MCF 10A (cell line): ENCODE results near the gene DCUN1D2. TPM values are rescaled to one million over a fixed set of nuclear protein-coding genes. Genes with fewer than 3 reads are reported as not detected.

Experiments used
- BruUV-seq: library from RNA; stranded (reverse); fragments of 400-500 nt; replicated peaks from 2 replicates; lab custom pipeline; 2021; lab: Mats Ljungman, UMichigan
- CTCF ChIA-PET: fragments of 300-600 bp; sonication (Branson Sonifier 250); formaldehyde crosslinking; extraction: SDS; loops from one replicate; lab custom pipeline; 2021; ENCODE audit warnings: antibody characterized with exemption, inconsistent platforms; lab: Yijun Ruan, JAX
- POLR2A ChIA-PET: fragments of 300-600, 350-650 bp; sonication (Branson Sonifier 250); formaldehyde crosslinking; extraction: SDS; loops from one replicate; lab custom pipeline; 2020; ENCODE audit warnings: antibody characterized with exemption, inconsistent platforms; lab: Yijun Ruan, JAX
- DNase-seq: peaks from one replicate; pipeline ENCODE4 v3.0.0-alpha.2; 2018; ENCODE audit not compliant: unreplicated experiment
- H3K27ac Mint-ChIP-seq: one replicate; pipeline ENCODE4 v1.8.0; 2022; ENCODE audit warnings: mild to moderate bottlenecking, low read depth, mixed read lengths; ENCODE audit not compliant: unreplicated experiment
- H3K27me3 Mint-ChIP-seq: one replicate; pipeline ENCODE4 v1.8.0; 2022; ENCODE audit warnings: mixed read lengths; ENCODE audit not compliant: insufficient read depth, unreplicated experiment
- H3K36me3 Mint-ChIP-seq: one replicate; pipeline ENCODE4 v1.8.0; 2022; ENCODE audit warnings: mild to moderate bottlenecking, moderate library complexity, mixed read lengths; ENCODE audit not compliant: insufficient read depth, unreplicated experiment
- H3K4me1 Mint-ChIP-seq: one replicate; pipeline ENCODE4 v1.8.0; 2022; ENCODE audit warnings: mixed read lengths; ENCODE audit not compliant: insufficient read depth, unreplicated experiment
- H3K4me3 Mint-ChIP-seq: one replicate; pipeline ENCODE4 v1.8.0; 2022; ENCODE audit warnings: mild to moderate bottlenecking, moderate library complexity, mixed read lengths; ENCODE audit not compliant: unreplicated experiment
- H3K9me3 Mint-ChIP-seq: one replicate; pipeline ENCODE4 v1.8.0; 2022; ENCODE audit warnings: mixed read lengths; ENCODE audit not compliant: unreplicated experiment
- intact Hi-C: fragments of 100-400 bp; cut with micrococcal nuclease; formaldehyde crosslinking; loops from 2 replicates; pipeline ENCODE4 v1.14.1; 2022
- total RNA-seq: library from RNA; stranded (reverse); gene quantifications from 2 replicates; pipeline ENCODE4 v1.2.3, GENCODE V29; 2022
- TF ChIP-seq, protein P1 (sequence below): fragments of 200-600 bp; IDR thresholded peaks from one replicate; pipeline ENCODE4 v1.8.0; 2022; ENCODE audit warnings: antibody characterized with exemption, mild to moderate bottlenecking; ENCODE audit not compliant: unreplicated experiment

The DCUN1D2 gene
- total RNA-seq, 1 experiment from 2014 or later, result 20.4 TPM

DNA sequence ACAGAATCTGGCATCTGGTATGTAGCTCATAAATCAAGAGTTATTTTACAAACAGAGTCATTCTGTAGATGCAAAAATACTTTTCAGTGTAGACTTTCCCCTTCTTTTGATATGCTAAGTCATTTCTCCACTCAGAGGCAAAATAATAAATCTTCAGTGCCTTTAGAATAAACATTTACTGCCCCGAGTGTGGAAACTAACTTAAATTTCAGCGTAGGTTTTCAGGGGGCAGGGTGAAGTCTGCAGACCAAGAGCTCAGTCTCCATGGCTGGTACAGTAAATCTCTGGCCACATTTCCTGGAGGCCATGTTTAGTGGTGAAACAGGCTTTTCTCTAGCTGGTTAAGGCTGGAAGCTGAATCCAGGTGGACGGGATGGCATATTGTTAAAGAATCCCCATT, 24.1 kb downstream of the DCUN1D2 start:
- ChIA-PET POLR2A (no interaction called here), CTCF (interaction anchor here (0.6 to 0.9 kb wide), 2 partner anchors 106 to 523 kb away, joined by 3 read pairs; no protein-coding TSS in a partner anchor)
- Mint-ChIP-seq H3K4me1 (peaks cover 6% of the 10 kb centered on the region), H3K4me3 (no peak overlapping the region), H3K27ac (no peak overlapping the region), H3K9me3 (no peaks in the 10 kb centered on the region), H3K27me3 (no peaks in the 10 kb centered on the region), H3K36me3 (peaks cover 53% of the 10 kb centered on the region)
- DNase-seq, result no peak
- intact Hi-C loops, result no loop called here
- TF ChIP-seq, protein P1, sequence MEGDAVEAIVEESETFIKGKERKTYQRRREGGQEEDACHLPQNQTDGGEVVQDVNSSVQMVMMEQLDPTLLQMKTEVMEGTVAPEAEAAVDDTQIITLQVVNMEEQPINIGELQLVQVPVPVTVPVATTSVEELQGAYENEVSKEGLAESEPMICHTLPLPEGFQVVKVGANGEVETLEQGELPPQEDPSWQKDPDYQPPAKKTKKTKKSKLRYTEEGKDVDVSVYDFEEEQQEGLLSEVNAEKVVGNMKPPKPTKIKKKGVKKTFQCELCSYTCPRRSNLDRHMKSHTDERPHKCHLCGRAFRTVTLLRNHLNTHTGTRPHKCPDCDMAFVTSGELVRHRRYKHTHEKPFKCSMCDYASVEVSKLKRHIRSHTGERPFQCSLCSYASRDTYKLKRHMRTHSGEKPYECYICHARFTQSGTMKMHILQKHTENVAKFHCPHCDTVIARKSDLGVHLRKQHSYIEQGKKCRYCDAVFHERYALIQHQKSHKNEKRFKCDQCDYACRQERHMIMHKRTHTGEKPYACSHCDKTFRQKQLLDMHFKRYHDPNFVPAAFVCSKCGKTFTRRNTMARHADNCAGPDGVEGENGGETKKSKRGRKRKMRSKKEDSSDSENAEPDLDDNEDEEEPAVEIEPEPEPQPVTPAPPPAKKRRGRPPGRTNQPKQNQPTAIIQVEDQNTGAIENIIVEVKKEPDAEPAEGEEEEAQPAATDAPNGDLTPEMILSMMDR, result no peak
- BruUV-seq, result no TSS peak

GRCh38 chr13:113465300-113465699, 25.2 kb downstream of the DCUN1D2 start:
- H3K9me3 Mint-ChIP-seq, result no peaks in the 10 kb centered on the region
- TF ChIP-seq, protein P1, result no peak

DNA sequence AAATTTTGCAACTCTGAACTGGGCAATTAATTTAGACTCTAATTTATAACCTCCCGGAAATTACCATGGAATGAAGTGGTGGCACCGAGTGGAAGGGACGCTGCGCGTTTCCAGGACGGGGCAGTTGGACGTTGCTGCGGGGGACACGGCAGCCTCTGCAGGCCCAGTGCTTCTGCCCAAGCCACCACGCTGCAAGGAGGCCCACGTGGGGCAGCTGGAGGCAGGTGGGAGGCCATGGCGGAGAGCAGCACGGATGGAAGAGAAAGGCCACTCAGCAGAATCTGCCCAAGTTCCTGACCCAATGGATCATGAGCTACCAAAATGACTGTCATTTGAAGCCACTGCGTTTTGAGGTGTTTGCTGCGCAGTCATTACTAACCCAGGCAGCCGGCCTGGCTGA, 26.0 kb downstream of the DCUN1D2 start:
- H3K9me3 Mint-ChIP-seq, result no peaks in the 10 kb centered on the region
- peaks cover 6% of the 10 kb centered on the region for H3K4me1 Mint-ChIP-seq
- no peak for DNase-seq
- ChIA-PET CTCF (no interaction called here), POLR2A (no interaction called here)
- TF ChIP-seq, protein P1, result no peak
- no TSS peak for BruUV-seq
- intact Hi-C loops, result no loop called here
- no peaks in the 10 kb centered on the region for H3K27me3 Mint-ChIP-seq
- H3K36me3 Mint-ChIP-seq, result peaks cover 66% of the 10 kb centered on the region
- H3K27ac Mint-ChIP-seq, result no peak overlapping the region
- H3K4me3 Mint-ChIP-seq, result no peak overlapping the region

More at GRCh38 chr13:113465300-113465699, 25.2 kb downstream of the DCUN1D2 start:
- BruUV-seq, result no TSS peak
- peaks cover 58% of the 10 kb centered on the region for H3K36me3 Mint-ChIP-seq
- H3K4me1 Mint-ChIP-seq, result peaks cover 6% of the 10 kb centered on the region
- no peak overlapping the region for H3K4me3 Mint-ChIP-seq
- DNase-seq, result no peak
- H3K27ac Mint-ChIP-seq, result no peak overlapping the region
- POLR2A ChIA-PET, result no interaction called here
- no peaks in the 10 kb centered on the region for H3K27me3 Mint-ChIP-seq
- intact Hi-C loops, result no loop called here
- CTCF ChIA-PET, result interaction anchor here (0.6 kb wide), 1 partner anchor 97 kb away, joined by 4 read pairs; no protein-coding TSS in a partner anchor

DNA sequence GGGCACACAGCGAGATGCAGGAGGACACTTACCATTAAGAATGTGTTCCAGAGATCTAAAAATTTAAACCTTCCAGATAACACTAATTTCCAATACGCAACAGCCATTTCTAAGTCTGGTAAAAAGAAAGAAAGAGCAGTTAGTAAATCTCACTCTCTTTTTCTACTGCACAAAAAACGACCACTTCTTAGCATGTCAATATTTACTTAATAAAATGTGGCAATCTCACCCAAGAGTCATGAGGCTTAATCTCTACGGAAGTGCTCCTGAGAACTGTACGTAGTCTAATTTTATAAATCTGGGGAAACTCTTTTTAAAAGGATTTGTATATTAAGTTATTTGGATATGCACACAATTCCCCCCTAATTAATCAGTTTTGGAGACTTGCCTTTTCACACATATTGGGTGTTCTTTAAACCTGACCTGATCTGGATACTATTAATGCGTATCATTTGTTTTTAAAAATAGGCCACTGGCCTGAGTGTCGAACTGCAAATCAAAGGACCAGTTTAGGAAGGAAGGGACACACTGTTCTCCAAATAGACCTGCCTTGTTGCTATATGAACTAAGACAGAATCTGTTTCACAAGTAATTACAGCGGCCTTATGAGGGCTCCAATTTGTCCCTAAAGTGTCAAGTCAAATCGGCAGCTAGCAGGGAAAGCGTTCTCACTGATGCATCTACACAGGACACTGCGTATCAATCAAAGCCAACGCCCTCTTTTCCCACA, 29.3 kb downstream of the DCUN1D2 start:
- ChIA-PET POLR2A (no interaction called here), CTCF (no interaction called here)
- Mint-ChIP-seq H3K27ac (no peak overlapping the region), H3K36me3 (peaks cover 68% of the 10 kb centered on the region), H3K4me3 (no peak overlapping the region), H3K9me3 (no peaks in the 10 kb centered on the region), H3K27me3 (no peaks in the 10 kb centered on the region), H3K4me1 (peaks cover 6% of the 10 kb centered on the region)
- TF ChIP-seq, protein P1, result no peak
- BruUV-seq, result no TSS peak
- intact Hi-C loops, result no loop called here
- no peak for DNase-seq
